GM06990 (cell line): ENCODE data around the gene SNCAIP.
A peak's percentile ranks its signal among the peaks of the same experiment; 100 is the strongest.

Source experiments
- DNase-seq: peaks from one replicate; pipeline ENCODE4 v3.0.0-alpha.2; 2011; ENCODE audit not compliant: insufficient read length; ENCODE audit errors: extremely low read depth
- H3K27me3 ChIP-seq: replicated peaks from 2 replicates; pipeline ENCODE4 v1.6.0; 2011; ENCODE audit warnings: low read length; ENCODE audit not compliant: control insufficient read depth, insufficient read depth
- H3K36me3 ChIP-seq: 2 replicates; pipeline ENCODE4 v1.5.1; 2011; ENCODE audit warnings: low read length; ENCODE audit not compliant: control insufficient read depth, insufficient read depth
- H3K4me3 ChIP-seq: replicated peaks from 2 replicates; pipeline ENCODE4 v1.5.1; 2011; ENCODE audit warnings: low read depth, mild to moderate bottlenecking, control low read depth, low read length
- CTCF ChIP-seq: IDR thresholded peaks from 2 replicates; pipeline ENCODE4 v1.5.1; 2011; ENCODE audit warnings: low read length, control low read depth, mild to moderate bottlenecking, inconsistent platforms; ENCODE audit not compliant: insufficient read depth, poor library complexity, severe bottlenecking

Gene SNCAIP

GRCh38 chr5:122458278-122458872 is 146.3 kb downstream of the SNCAIP start:
- TF ChIP-seq CTCF = peak; percentile 67
- peak; percentile 11 for DNase-seq
- Histone ChIP-seq H3K27me3 (no peaks in the 10 kb centered on the region), H3K36me3 (no peaks in the 10 kb centered on the region), H3K4me3 (no peak overlapping the region)

GRCh38 chr5:122462486-122462885 is 150.4 kb downstream of the SNCAIP start:
- Histone ChIP-seq H3K36me3 (no peaks in the 10 kb centered on the region), H3K27me3 (no peaks in the 10 kb centered on the region), H3K4me3 (no peak overlapping the region)
- no peak for TF ChIP-seq CTCF
- no peak for DNase-seq

GRCh38 chr5:122463221-122463620 is 151.2 kb downstream of the SNCAIP start:
- H3K4me3 ChIP-seq = no peak overlapping the region
- H3K27me3 ChIP-seq = no peaks in the 10 kb centered on the region
- no peak for TF ChIP-seq CTCF
- H3K36me3 ChIP-seq = no peaks in the 10 kb centered on the region
- DNase-seq = no peak

GRCh38 chr5:122464191-122464590 is 152.2 kb downstream of the SNCAIP start:
- no peaks in the 10 kb centered on the region for H3K27me3 ChIP-seq
- H3K36me3 ChIP-seq = no peaks in the 10 kb centered on the region
- DNase-seq = no peak
- no peak overlapping the region for H3K4me3 ChIP-seq
- TF ChIP-seq CTCF = no peak

- Histone ChIP-seq H3K27me3 (no peaks in the 10 kb centered on the region), H3K36me3 (no peaks in the 10 kb centered on the region), H3K4me3 (no peak overlapping the region)
- no peak for TF ChIP-seq CTCF
- DNase-seq = no peak
These were observed 153.1 kb downstream of the SNCAIP start for GRCh38 chr5:122465031-122465577.

- TF ChIP-seq CTCF = no peak
- no peak overlapping the region for H3K4me3 ChIP-seq
- DNase-seq = no peak
- H3K36me3 ChIP-seq = no peaks in the 10 kb centered on the region
- H3K27me3 ChIP-seq = no peaks in the 10 kb centered on the region
These were observed 154.0 kb downstream of the SNCAIP start for GRCh38 chr5:122465994-122466393.
